Keratinocyte (primary cell): Measurements from ENCODE around the gene ADAD2. TPM values are rescaled to one million over a fixed set of nuclear protein-coding genes. Genes with fewer than 3 reads are reported as not detected.

ENCODE experiments used
- DNase-seq: peaks from one replicate; pipeline ENCODE4 v3.0.0-alpha.2; 2011; ENCODE audit warnings: low read depth, missing footprints, low spot score
- FAIRE-seq: peaks from 2 replicates; lab custom pipeline; 2011; peaks lifted over from hg19 to GRCh38; lab: Jason Lieb, UNC
- H2AFZ ChIP-seq: 2 replicates; pipeline ENCODE4 v1.6.0; 2012; ENCODE audit warnings: low read length, control low read depth, inconsistent platforms; ENCODE audit not compliant: control insufficient read depth
- H3K27ac ChIP-seq: 2 replicates; pipeline ENCODE4 v1.5.1; 2011; ENCODE audit warnings: low read length; ENCODE audit not compliant: control insufficient read depth, insufficient read depth
- H3K27me3 ChIP-seq: 3 replicates; pipeline ENCODE4 v1.6.0; 2011; ENCODE audit warnings: low read length; ENCODE audit not compliant: control insufficient read depth, insufficient read depth; ENCODE audit errors: extremely low read depth
- H3K36me3 ChIP-seq, 2 experiments: 2 replicates in 1 of 2; 3 replicates in 1 of 2; pipeline ENCODE4 v1.5.1; 2011; ENCODE audit warnings: low read length in 2 of 2, mild to moderate bottlenecking in 1 of 2; ENCODE audit not compliant: control insufficient read depth in 2 of 2, insufficient read depth in 2 of 2; ENCODE audit errors: extremely low read depth in 1 of 2
- H3K4me1 ChIP-seq: 3 replicates; pipeline ENCODE4 v1.5.1; 2011; ENCODE audit warnings: low read length; ENCODE audit not compliant: control insufficient read depth, insufficient read depth; ENCODE audit errors: extremely low read depth
- H3K4me2 ChIP-seq: 3 replicates; pipeline ENCODE4 v1.6.0; 2011; ENCODE audit warnings: low read depth, low read length; ENCODE audit not compliant: control insufficient read depth, insufficient read depth; ENCODE audit errors: extremely low read depth
- H3K4me3 ChIP-seq, 3 experiments: fragments of 200-600 bp in 1 of 3; sonication (generic) in 1 of 3; 2 replicates in 2 of 3; 3 replicates in 1 of 3; pipeline ENCODE4 v1.5.1; 2011 to 2016; ENCODE audit warnings: low read length in 3 of 3, mild to moderate bottlenecking in 3 of 3, control low read depth in 2 of 3, inconsistent platforms in 1 of 3, low read depth in 1 of 3, mixed read lengths in 1 of 3, mixed run types in 1 of 3, moderate library complexity in 1 of 3; ENCODE audit not compliant: control insufficient read depth in 2 of 3, insufficient read depth in 2 of 3; ENCODE audit errors: extremely low read depth in 1 of 3
- H3K79me2 ChIP-seq: 2 replicates; pipeline ENCODE4 v1.6.0; 2012; ENCODE audit warnings: low read length; ENCODE audit not compliant: control insufficient read depth, insufficient read depth
- H3K9ac ChIP-seq: 3 replicates; pipeline ENCODE4 v1.6.0; 2011; ENCODE audit warnings: low read length; ENCODE audit not compliant: control insufficient read depth, insufficient read depth; ENCODE audit errors: extremely low read depth
- H3K9me1 ChIP-seq: 3 replicates; pipeline ENCODE4 v1.6.0; 2011; ENCODE audit warnings: low read length; ENCODE audit not compliant: control insufficient read depth, insufficient read depth; ENCODE audit errors: extremely low read depth
- H3K9me3 ChIP-seq: 2 replicates; pipeline ENCODE4 v1.5.1; 2012; ENCODE audit warnings: low read depth, low read length; ENCODE audit not compliant: control insufficient read depth
- H4K20me1 ChIP-seq: 3 replicates; pipeline ENCODE4 v1.6.0; 2011; ENCODE audit warnings: low read length; ENCODE audit not compliant: control insufficient read depth, insufficient read depth; ENCODE audit errors: extremely low read depth
- EZH2 ChIP-seq: IDR thresholded peaks from one replicate; pipeline ENCODE4 v1.6.1; 2012; ENCODE audit warnings: inconsistent platforms, mild to moderate bottlenecking, low read length, moderate library complexity
- dilution Hi-C: fragments of 300-500 bp; cut with MboI; formaldehyde crosslinking; loops from one replicate; pipeline ENCODE4 v1.7.0; 2020; ENCODE audit warnings: low sequenced_read_pairs; ENCODE audit not compliant: extremely low pct_ligation_motif_present
- polyA plus RNA-seq, 5 experiments: library from polyadenylated mRNA; depleted of rRNA in 3 of 5; stranded (reverse) in 3 of 5; stranded (forward) in 1 of 5; unstranded in 1 of 5; fragments of >200 nt; gene quantifications; 1 replicate in 1 of 5; 2 replicates in 3 of 5; 3 replicates in 1 of 5; pipeline versions ENCODE4 v1.2.1 to v1.2.3, GENCODE V29; 2011 to 2012; ENCODE audit warnings: missing spikeins in 2 of 5, low read depth in 1 of 5, low replicate concordance in 1 of 5
- TF ChIP-seq, protein P1 (sequence below), 3 experiments: IDR thresholded peaks in 1 of 3; conservative IDR thresholded peaks in 1 of 3; optimal IDR thresholded peaks in 1 of 3; 2 replicates in 2 of 3; 3 replicates in 1 of 3; pipeline versions ENCODE3 to v1.5.1; 2011; ENCODE audit warnings: low read length in 3 of 3, mild to moderate bottlenecking in 3 of 3, moderate library complexity in 2 of 3, control low read depth in 1 of 3, inconsistent platforms in 1 of 3; ENCODE audit not compliant: insufficient read depth in 2 of 3; ENCODE audit errors: extremely low read depth in 1 of 3

ADAD2 gene
- polyA plus RNA-seq, 1 donor (not counting 4 experiments of a cell fraction or from before 2014, with no cell fraction given), result not detected

DNA sequence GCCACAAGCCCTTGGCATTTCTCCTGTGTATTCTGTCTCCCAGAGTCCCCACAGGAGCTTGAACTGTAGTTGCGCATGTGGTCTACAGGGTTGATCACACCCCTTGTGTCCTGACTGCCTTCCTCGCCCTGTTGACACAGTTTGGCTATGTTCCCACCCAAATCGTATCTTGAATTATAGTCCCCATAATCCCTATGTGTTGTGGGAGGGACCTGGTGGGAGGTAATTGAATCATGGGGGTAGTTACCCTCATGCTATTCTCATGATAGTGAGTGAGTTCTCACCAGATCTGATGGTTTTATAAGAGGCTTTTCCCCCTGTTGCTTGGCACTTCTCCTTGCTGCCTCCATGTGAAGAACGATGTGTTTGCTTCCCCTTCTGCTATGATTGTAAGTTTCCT, 21.2 kb downstream of the ADAD2 start:
- Histone ChIP-seq H3K9me3 (no peaks in the 10 kb centered on the region), H3K9me1 (no peaks in the 10 kb centered on the region), H3K27ac (no peak overlapping the region), H4K20me1 (no peaks in the 10 kb centered on the region), H3K27me3 (no peaks in the 10 kb centered on the region), H3K9ac (no peak overlapping the region), H3K79me2 (no peaks in the 10 kb centered on the region), H2AFZ (no peak overlapping the region), H3K4me2 (no peak overlapping the region), H3K4me1 (no peaks in the 10 kb centered on the region), H3K4me3 (no peak overlapping the region), H3K36me3 (no peaks in the 10 kb centered on the region)
- DNase-seq, result no peak
- no peak for FAIRE-seq
- dilution Hi-C loops, result no loop called here
- no peak for TF ChIP-seq EZH2
- TF ChIP-seq, protein P1, sequence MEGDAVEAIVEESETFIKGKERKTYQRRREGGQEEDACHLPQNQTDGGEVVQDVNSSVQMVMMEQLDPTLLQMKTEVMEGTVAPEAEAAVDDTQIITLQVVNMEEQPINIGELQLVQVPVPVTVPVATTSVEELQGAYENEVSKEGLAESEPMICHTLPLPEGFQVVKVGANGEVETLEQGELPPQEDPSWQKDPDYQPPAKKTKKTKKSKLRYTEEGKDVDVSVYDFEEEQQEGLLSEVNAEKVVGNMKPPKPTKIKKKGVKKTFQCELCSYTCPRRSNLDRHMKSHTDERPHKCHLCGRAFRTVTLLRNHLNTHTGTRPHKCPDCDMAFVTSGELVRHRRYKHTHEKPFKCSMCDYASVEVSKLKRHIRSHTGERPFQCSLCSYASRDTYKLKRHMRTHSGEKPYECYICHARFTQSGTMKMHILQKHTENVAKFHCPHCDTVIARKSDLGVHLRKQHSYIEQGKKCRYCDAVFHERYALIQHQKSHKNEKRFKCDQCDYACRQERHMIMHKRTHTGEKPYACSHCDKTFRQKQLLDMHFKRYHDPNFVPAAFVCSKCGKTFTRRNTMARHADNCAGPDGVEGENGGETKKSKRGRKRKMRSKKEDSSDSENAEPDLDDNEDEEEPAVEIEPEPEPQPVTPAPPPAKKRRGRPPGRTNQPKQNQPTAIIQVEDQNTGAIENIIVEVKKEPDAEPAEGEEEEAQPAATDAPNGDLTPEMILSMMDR (optimal IDR thresholded peaks at IDR 0.05 in 1 of 3, IDR thresholded peaks at IDR 0.05 in 1 of 3, conservative IDR thresholded peaks at IDR 0.05 in 1 of 3; ENCODE audit: extremely low read depth in 1 of 3, insufficient read depth in 2 of 3, low read length in 3 of 3), result no peak

DNA sequence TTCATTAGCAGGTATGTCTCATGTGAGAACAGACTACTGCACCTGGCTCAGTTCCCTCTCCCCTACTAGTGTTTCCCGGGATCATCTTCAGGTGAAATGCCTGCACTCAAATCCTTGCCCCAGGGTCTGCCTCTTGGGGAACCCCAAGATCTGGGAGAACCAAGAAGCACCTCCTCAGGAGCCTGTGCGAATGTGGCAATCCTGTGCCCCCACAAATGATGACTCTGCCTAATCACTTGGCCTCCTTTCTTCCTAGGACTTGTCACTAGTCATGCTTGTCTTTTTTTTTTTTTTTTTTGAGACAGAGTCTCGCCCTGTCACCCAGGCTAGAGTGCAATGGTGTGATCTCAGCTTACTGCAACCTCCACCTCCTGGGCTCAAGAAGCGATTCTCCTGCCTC, 21.7 kb downstream of the ADAD2 start:
- Histone ChIP-seq H3K27me3 (no peaks in the 10 kb centered on the region), H3K36me3 (no peaks in the 10 kb centered on the region), H2AFZ (no peak overlapping the region), H3K9me3 (no peaks in the 10 kb centered on the region), H3K4me1 (no peaks in the 10 kb centered on the region), H3K79me2 (no peaks in the 10 kb centered on the region), H3K27ac (no peak overlapping the region), H3K4me3 (no peak overlapping the region), H4K20me1 (no peaks in the 10 kb centered on the region), H3K9me1 (no peaks in the 10 kb centered on the region), H3K9ac (no peak overlapping the region), H3K4me2 (no peak overlapping the region)
- no peak for DNase-seq
- no peak for FAIRE-seq
- dilution Hi-C loops, result no loop called here
- no peak for TF ChIP-seq EZH2
- TF ChIP-seq, protein P1 (optimal IDR thresholded peaks at IDR 0.05 in 1 of 3, IDR thresholded peaks at IDR 0.05 in 1 of 3, conservative IDR thresholded peaks at IDR 0.05 in 1 of 3; ENCODE audit: extremely low read depth in 1 of 3, insufficient read depth in 2 of 3, low read length in 3 of 3), result no peak
